ENCODE measurements around the gene PCDHGC4.

- TF ChIP-seq CTCF (conservative IDR thresholded peaks at IDR 0.05) (no peak), ZFX (IDR thresholded peaks at IDR 0.05) (no peak)
These were observed 49.1 kb downstream of the PCDHGC4 start for GRCh38 chr5:141533897-141534296.
